Cardiac muscle cell (in vitro differentiated cells and primary cell): ENCODE data around the gene PTPN14. TPM values are rescaled to one million over a fixed set of nuclear protein-coding genes. Genes with fewer than 3 reads are reported as not detected.

ENCODE experiments used
- DNase-seq, 2 donors: peaks; one replicate each; pipeline versions ENCODE4 v3.0.0 to v3.0.0-alpha.2; 2010 to 2017; ENCODE audit warnings: low read depth in 1 of 2, low spot score in 1 of 2
- H3K27ac ChIP-seq: fragments of 200-600 bp; sonication (generic); 2 replicates; pipeline ENCODE4 v1.5.1; 2016
- H3K27me3 ChIP-seq: fragments of 200-600 bp; sonication (generic); 2 replicates; pipeline ENCODE4 v1.6.0; 2016; ENCODE audit warnings: control low read depth
- H3K36me3 ChIP-seq: fragments of 200-600 bp; sonication (generic); 2 replicates; pipeline ENCODE4 v1.5.1; 2016; ENCODE audit warnings: control low read depth
- H3K4me1 ChIP-seq: fragments of 200-600 bp; sonication (generic); 2 replicates; pipeline ENCODE4 v1.8.1; 2017; ENCODE audit warnings: low read depth, mild to moderate bottlenecking, mixed run types
- H3K4me3 ChIP-seq: fragments of 200-600 bp; sonication (generic); 2 replicates; pipeline ENCODE4 v1.5.1; 2016; ENCODE audit warnings: mild to moderate bottlenecking
- H3K9me3 ChIP-seq: fragments of 200-600 bp; sonication (generic); 2 replicates; pipeline ENCODE4 v1.5.1; 2017; ENCODE audit warnings: low read depth, mild to moderate bottlenecking, control low read depth
- CTCF ChIP-seq: IDR thresholded peaks from 2 replicates; pipeline ENCODE4 v1.5.1; 2012; ENCODE audit warnings: low read depth, mild to moderate bottlenecking, low read length
- polyA plus RNA-seq: library from polyadenylated mRNA; unstranded; fragments of >200 nt; fragmentation: Nextera tagmentation; extraction: Ambion mirVana; gene quantifications from 2 replicates; pipeline ENCODE4 v1.2.1, GENCODE V29; 2016
- total RNA-seq: library from RNA; depleted of rRNA; stranded (reverse); fragments of >200 nt; gene quantifications from 2 replicates; pipeline ENCODE4 v1.2.3, GENCODE V29; 2016

Gene PTPN14
- total and polyA plus RNA-seq, 2 experiments from 2014 or later: 4.6 to 5.4 TPM

- no peak for TF ChIP-seq CTCF
Measured at GRCh38 chr1:214344897-214345296, 206.5 kb downstream of the PTPN14 start.

GRCh38 chr1:214342525-214342924 is 208.9 kb downstream of the PTPN14 start:
- Histone ChIP-seq H3K4me3 (no peak overlapping the region), H3K36me3 (no peaks in the 10 kb centered on the region), H3K27ac (no peak overlapping the region), H3K27me3 (no peaks in the 10 kb centered on the region), H3K4me1 (no peaks in the 10 kb centered on the region), H3K9me3 (peaks cover 4% of the 10 kb centered on the region)
- TF ChIP-seq CTCF: no peak
- no peak for DNase-seq

More at GRCh38 chr1:214344897-214345296, 206.5 kb downstream of the PTPN14 start:
- no peak for DNase-seq
- Histone ChIP-seq H3K4me3 (no peak overlapping the region), H3K36me3 (no peaks in the 10 kb centered on the region), H3K4me1 (peaks cover 4% of the 10 kb centered on the region), H3K9me3 (peaks cover 4% of the 10 kb centered on the region), H3K27me3 (no peaks in the 10 kb centered on the region), H3K27ac (no peak overlapping the region)

- Histone ChIP-seq H3K27me3 (no peaks in the 10 kb centered on the region), H3K9me3 (peaks cover 4% of the 10 kb centered on the region), H3K27ac (no peak overlapping the region), H3K36me3 (no peaks in the 10 kb centered on the region), H3K4me3 (no peak overlapping the region), H3K4me1 (no peaks in the 10 kb centered on the region)
- TF ChIP-seq CTCF: peak; percentile 5
- DNase-seq: no peak
Measured at GRCh38 chr1:214341932-214342331, 209.5 kb downstream of the PTPN14 start.

- no peaks in the 10 kb centered on the region for H3K36me3 ChIP-seq
Measured at GRCh38 chr1:214341459-214341858, 209.9 kb downstream of the PTPN14 start.

GRCh38 chr1:214338212-214338611 is 213.2 kb downstream of the PTPN14 start:
- no peak for DNase-seq
- Histone ChIP-seq H3K27me3 (no peaks in the 10 kb centered on the region), H3K4me1 (no peaks in the 10 kb centered on the region), H3K27ac (no peak overlapping the region), H3K36me3 (no peaks in the 10 kb centered on the region), H3K4me3 (no peak overlapping the region), H3K9me3 (no peaks in the 10 kb centered on the region)
- TF ChIP-seq CTCF: no peak

More at GRCh38 chr1:214341459-214341858, 209.9 kb downstream of the PTPN14 start:
- Histone ChIP-seq H3K27ac (no peak overlapping the region), H3K9me3 (peaks cover 4% of the 10 kb centered on the region), H3K4me3 (no peak overlapping the region), H3K4me1 (no peaks in the 10 kb centered on the region), H3K27me3 (no peaks in the 10 kb centered on the region)
- no peak for DNase-seq
- TF ChIP-seq CTCF: no peak

GRCh38 chr1:214337511-214337910 is 213.9 kb downstream of the PTPN14 start:
- Histone ChIP-seq H3K27ac (no peak overlapping the region), H3K4me1 (no peaks in the 10 kb centered on the region), H3K27me3 (no peaks in the 10 kb centered on the region), H3K9me3 (no peaks in the 10 kb centered on the region), H3K36me3 (no peaks in the 10 kb centered on the region), H3K4me3 (no peak overlapping the region)
- no peak for TF ChIP-seq CTCF
- DNase-seq: peak in 1 of 2 donors; percentile 67
